HG03045 (cell line): ENCODE data around the gene OR10G3.

Experiments
- ATAC-seq: cut with Tn5 transposase; IDR thresholded peaks from one replicate; pipeline ENCODE4 v1.9.1; 2021; ENCODE audit warnings: mild to moderate bottlenecking, moderate library complexity; ENCODE audit not compliant: unreplicated experiment

Gene OR10G3

GRCh38 chr14:21535545-21536417 is 44.1 kb downstream of the OR10G3 start:
- no peak for ATAC-seq

GRCh38 chr14:21534576-21534975 is 45.3 kb downstream of the OR10G3 start:
- no peak for ATAC-seq

GRCh38 chr14:21533294-21533693 is 46.6 kb downstream of the OR10G3 start:
- no peak for ATAC-seq

- ATAC-seq, result no peak
Measured at GRCh38 chr14:21529515-21529914, 50.4 kb downstream of the OR10G3 start.

GRCh38 chr14:21528381-21529348 is 51.2 kb downstream of the OR10G3 start:
- no peak for ATAC-seq

GRCh38 chr14:21527318-21527679 is 52.6 kb downstream of the OR10G3 start:
- ATAC-seq, result no peak

- no peak for ATAC-seq
Measured at GRCh38 chr14:21526672-21527317, 53.1 kb downstream of the OR10G3 start.

GRCh38 chr14:21525962-21526671 is 53.8 kb downstream of the OR10G3 start, which contains the start of gene SALL2:
TSS of gene SALL2 (minus strand) at chr14:21526346. CDS start at chr14:21526127, 219 bp downstream.
- ATAC-seq, result no peak

- no peak for ATAC-seq
Measured at GRCh38 chr14:21525571-21525961, 54.3 kb downstream of the OR10G3 start.

- ATAC-seq, result no peak
Measured at GRCh38 chr14:21524575-21525490, 55.0 kb downstream of the OR10G3 start.

GRCh38 chr14:21523203-21523602 is 56.7 kb downstream of the OR10G3 start:
- ATAC-seq, result no peak

- no peak for ATAC-seq
Measured at GRCh38 chr14:21521501-21521900, 58.4 kb downstream of the OR10G3 start.

- no peak for ATAC-seq
Measured at GRCh38 chr14:21520767-21521166, 59.1 kb downstream of the OR10G3 start.

- ATAC-seq, result no peak
Measured at GRCh38 chr14:21518725-21519124, 61.2 kb downstream of the OR10G3 start.
